GM12875 (cell line): ENCODE data around the gene FRY.

Experiments
- H3K4me3 ChIP-seq: one replicate; pipeline ENCODE4 v1.5.1; 2011; ENCODE audit warnings: low read depth, low read length, control low read depth
- CTCF ChIP-seq: IDR thresholded peaks from 2 replicates; pipeline ENCODE4 v1.5.1; 2011; ENCODE audit warnings: low read depth, mild to moderate bottlenecking, control low read depth, inconsistent platforms, low read length, moderate library complexity, borderline replicate concordance; ENCODE audit not compliant: insufficient read depth

FRY gene

GRCh38 chr13:32035716-32036115 lies 4.1 kb downstream of the FRY start:
- H3K4me3 ChIP-seq: no peak overlapping the region
- no peak for TF ChIP-seq CTCF

- H3K4me3 ChIP-seq: no peak overlapping the region
- TF ChIP-seq CTCF: no peak
These were observed 4.6 kb downstream of the FRY start for GRCh38 chr13:32036126-32036695.

GRCh38 chr13:32036757-32037156 lies 5.2 kb downstream of the FRY start:
- TF ChIP-seq CTCF: no peak
- H3K4me3 ChIP-seq: peak overlapping the region; percentile 11

- TF ChIP-seq CTCF: no peak
- H3K4me3 ChIP-seq: no peak overlapping the region
These were observed 5.9 kb downstream of the FRY start for GRCh38 chr13:32037471-32037870.

GRCh38 chr13:32038343-32038742 lies 6.8 kb downstream of the FRY start:
- TF ChIP-seq CTCF: no peak
- H3K4me3 ChIP-seq: no peak overlapping the region

GRCh38 chr13:32039056-32039455 lies 7.5 kb downstream of the FRY start:
- TF ChIP-seq CTCF: no peak
- no peak overlapping the region for H3K4me3 ChIP-seq

GRCh38 chr13:32039528-32039927 lies 8.0 kb downstream of the FRY start:
- H3K4me3 ChIP-seq: no peak overlapping the region
- TF ChIP-seq CTCF: no peak
